Central memory CD4-positive, alpha-beta T cell (primary cell): Measurements from ENCODE around the gene RANBP9.

Experiments
- DNase-seq: peaks from one replicate; pipeline ENCODE4 v3.0.0; 2022

Gene RANBP9

GRCh38 chr6:13593103-13593502 lies 118.5 kb downstream of the RANBP9 start:
- no peak for DNase-seq

- DNase-seq = no peak
Measured at GRCh38 chr6:13591205-13591921, 120.3 kb downstream of the RANBP9 start.

GRCh38 chr6:13590574-13591153 lies 121.0 kb downstream of the RANBP9 start:
- DNase-seq = no peak

- no peak for DNase-seq
Measured at GRCh38 chr6:13589801-13590200, 121.8 kb downstream of the RANBP9 start.

GRCh38 chr6:13586603-13587542 lies 124.8 kb downstream of the RANBP9 start:
- no peak for DNase-seq

DNA sequence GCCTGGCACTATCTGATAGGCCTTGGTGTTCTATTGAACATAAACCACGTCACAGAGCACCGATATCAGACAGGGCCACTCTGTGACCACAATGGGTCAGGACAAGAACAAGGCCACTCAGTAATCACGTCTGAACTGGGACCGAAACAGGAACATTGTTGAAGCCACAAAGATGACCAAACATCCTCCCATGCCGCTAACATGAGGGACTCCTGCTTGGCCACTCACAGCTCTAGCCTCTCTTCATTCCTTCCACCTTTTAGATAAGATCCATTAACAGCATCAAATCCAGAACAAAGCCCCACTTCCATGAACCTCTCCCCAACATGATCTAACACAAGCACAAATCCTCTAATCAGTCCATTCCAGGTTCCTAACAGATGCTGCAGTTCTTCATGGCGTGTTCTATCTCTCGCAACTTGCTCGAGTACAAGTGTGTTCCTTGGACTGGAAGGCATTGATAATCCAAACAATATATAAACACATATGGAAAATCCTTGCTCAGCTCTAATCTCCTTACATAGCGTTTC lies 129.9 kb downstream of the RANBP9 start:
- DNase-seq = no peak

DNA sequence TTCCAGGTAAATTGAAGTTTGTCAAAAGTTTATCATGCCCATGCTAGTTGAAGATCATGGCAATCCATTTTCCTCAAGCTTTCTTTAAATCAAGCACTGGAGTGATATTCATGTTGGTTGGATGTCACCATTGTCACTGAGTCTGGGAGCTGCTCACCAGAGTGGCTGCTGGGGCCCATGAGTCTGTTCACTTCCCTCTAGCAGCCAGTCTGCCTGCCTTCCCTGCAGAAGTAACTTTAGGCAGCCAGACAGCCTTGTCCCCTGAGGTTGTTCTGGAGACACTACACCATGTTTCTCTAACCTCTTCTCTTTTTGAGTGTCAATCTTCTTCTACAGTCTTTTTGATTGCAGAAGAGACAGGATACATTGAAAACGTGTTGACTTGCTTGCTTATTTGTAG lies 131.7 kb downstream of the RANBP9 start:
- DNase-seq = no peak

- DNase-seq = no peak
Measured at GRCh38 chr6:13577926-13578325, 133.7 kb downstream of the RANBP9 start.

- DNase-seq = no peak
Measured at GRCh38 chr6:13576017-13576416, 135.6 kb downstream of the RANBP9 start.

GRCh38 chr6:13575377-13575775 lies 136.3 kb downstream of the RANBP9 start:
- DNase-seq = no peak

DNA sequence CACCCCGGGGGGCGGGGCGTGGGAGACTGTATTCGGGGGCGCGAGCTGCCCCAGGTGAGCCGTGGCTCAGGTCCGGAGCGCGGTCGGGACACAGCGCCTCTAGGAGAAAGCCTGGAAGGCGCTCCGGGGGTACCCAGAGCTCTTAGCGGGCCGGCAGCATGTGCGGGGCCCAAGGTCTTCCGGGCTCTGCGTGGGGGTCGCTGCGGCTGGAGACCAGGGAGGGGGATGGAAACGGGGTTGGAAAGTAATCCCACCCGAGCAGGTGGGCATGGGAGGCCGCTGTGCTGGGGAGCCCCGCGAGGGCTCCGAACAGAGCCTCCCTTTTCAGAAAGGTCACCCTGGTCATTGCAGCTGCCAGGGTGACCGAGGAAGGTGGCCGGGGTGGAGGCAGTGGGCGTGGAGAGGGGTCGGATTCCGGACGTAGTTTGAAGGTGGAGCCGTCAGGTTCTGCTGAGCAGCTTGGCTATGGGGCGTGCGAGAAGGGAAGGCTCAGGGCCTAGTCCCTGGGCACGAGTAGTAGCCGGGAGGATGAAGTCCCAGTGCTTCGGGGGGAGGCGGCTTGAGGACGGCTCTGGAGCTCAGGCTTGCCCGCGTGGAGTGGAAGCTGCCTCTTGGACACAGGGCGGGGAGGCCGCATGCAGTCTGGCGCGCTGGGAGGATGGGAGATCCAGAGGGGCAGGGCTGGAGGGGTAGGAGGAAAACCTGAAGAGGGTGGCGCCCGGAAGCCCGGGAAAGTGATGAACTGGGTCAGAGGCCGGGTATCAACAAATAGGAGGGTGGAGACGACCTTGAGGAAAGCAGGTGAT lies 136.9 kb downstream of the RANBP9 start, which contains the start of gene SIRT5:
TSS of gene SIRT5 (plus strand) at position 31 of the 806 bp plus-strand sequence. CDS start 9,510 bp downstream, outside the sequence.
- DNase-seq = peak; percentile 75

DNA sequence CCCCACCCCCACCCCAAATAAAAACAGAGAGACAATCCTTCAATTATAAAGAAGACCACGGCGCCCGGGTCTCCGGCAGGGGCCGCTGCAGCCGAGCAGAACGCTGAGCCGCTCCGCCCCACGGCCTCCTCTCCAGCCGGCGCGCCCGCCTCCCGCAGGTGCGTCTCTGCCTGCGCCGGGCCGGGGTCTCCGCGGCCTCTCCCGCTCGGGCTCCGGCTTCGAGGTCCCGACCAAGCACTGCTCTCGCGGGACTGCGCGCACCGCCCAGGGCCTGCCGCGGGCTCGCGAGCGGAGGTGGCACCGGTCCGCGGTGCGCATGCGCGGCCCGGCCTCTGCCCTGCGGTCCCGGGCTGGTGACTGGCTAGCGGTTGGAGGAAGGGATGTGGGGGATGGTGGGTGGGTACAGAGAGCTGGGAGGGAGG lies 137.5 kb downstream of the RANBP9 start:
- DNase-seq = peak; percentile 95

DNA sequence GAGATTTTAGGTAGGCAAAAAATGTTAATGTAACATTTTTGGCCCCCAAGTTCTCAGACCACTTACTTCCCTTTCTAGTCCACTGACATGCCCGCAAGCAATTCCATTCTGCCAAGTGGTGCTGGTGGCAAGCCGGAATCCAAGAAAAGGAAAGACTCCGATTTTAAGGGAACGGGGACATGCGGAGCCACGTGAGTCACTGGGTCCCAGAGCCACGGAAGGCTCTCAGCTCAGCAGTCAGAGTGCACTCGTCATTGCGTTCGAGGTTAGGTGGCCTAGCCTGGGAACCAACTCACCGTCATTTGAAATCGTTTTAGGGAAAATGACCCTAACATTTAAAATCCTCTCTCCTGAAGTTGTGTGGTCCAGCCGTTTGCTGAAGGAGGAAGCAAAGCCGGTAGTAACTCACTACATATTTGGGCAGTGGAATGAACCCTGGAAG lies 137.9 kb downstream of the RANBP9 start:
- no peak for DNase-seq

DNA sequence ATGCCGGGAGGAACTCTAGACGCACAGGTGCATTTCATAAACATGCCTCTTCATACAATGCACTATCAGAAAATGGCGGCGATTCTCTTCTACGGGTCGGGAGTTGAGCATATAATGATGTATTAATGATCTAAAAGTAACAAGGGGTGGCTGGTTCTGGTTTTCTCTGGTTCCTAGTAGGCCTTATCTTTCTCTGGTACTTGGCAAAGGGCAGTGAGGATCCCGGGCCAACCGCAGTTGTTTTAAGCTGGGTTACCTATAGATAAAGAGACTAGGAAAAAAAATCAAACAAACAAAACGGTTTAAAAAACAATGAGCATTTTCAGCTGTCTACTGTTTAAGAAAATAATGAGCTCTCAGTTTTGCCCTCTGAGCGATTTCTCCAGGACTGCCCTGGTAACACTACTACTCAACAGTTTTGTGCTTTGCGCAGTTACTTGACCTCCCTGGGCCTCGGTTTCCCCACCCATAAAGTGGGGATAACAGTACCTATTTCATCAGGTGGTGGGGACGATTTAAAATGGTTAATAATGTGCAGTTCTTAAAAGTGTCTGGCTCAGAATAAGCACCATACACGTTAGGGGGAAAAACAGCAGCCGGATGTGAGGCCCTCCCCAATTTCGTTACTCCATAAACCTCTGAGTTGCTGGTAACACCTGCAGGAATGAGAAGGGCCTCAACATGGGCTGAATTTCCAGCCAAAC lies 138.5 kb downstream of the RANBP9 start:
- no peak for DNase-seq

DNA sequence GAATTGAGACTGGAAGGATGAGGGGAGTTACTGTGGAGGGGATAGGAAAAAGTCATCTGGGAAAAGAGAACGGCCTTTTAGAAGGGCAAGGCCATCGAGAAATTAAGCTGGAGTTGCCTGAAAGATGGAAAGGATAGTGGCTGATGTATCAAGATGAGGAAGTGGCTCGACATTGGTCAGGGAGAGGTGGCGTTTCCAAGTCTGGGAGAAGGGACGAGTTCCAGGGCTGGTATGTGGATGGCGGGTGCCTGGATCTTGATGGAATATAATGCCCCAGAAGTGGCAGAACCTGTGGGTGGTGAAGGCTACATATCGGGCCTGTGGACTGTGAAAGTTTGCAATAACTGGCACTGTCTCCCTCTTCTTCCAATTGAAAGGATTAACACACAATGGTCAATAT lies 139.4 kb downstream of the RANBP9 start:
- no peak for DNase-seq
